Dendritic cell treated with granulocyte-macrophage colony-stimulating factor and Interleukin-4, amounts not matched to agents 40 ng/mL and 50 ng/mL, for 4 days (primary cell): ENCODE results near the gene FBXO31.

ENCODE experiments used
- H3K27ac Mint-ChIP-seq: one replicate; pipeline ENCODE4 v1.8.0; 2022; ENCODE audit warnings: mild to moderate bottlenecking, mixed read lengths
- H3K27me3 Mint-ChIP-seq: one replicate; pipeline ENCODE4 v1.8.0; 2022; ENCODE audit warnings: mild to moderate bottlenecking, mixed read lengths
- H3K36me3 Mint-ChIP-seq: one replicate; pipeline ENCODE4 v1.8.0; 2022; ENCODE audit warnings: low read depth, mixed read lengths
- H3K4me1 Mint-ChIP-seq: one replicate; pipeline ENCODE4 v1.8.0; 2022; ENCODE audit warnings: low read depth, mixed read lengths
- H3K4me3 Mint-ChIP-seq: one replicate; pipeline ENCODE4 v1.8.0; 2022; ENCODE audit warnings: mild to moderate bottlenecking, moderate library complexity, mixed read lengths
- H3K9me3 Mint-ChIP-seq: one replicate; pipeline ENCODE4 v1.8.0; 2022; ENCODE audit warnings: mixed read lengths
- intact Hi-C: fragments of 100-400 bp; cut with micrococcal nuclease; formaldehyde crosslinking; loops from one replicate; pipeline ENCODE4 v1.15.0; 2022

FBXO31 gene

GRCh38 chr16:87309620-87310525 lies 73.7 kb downstream of the FBXO31 start:
- Mint-ChIP-seq H3K36me3 (no peaks in the 10 kb centered on the region), H3K4me3 (no peak overlapping the region), H3K9me3 (no peaks in the 10 kb centered on the region), H3K27ac (no peak overlapping the region), H3K4me1 (peaks cover 4% of the 10 kb centered on the region), H3K27me3 (no peaks in the 10 kb centered on the region)
- intact Hi-C loops: no loop called here

DNA sequence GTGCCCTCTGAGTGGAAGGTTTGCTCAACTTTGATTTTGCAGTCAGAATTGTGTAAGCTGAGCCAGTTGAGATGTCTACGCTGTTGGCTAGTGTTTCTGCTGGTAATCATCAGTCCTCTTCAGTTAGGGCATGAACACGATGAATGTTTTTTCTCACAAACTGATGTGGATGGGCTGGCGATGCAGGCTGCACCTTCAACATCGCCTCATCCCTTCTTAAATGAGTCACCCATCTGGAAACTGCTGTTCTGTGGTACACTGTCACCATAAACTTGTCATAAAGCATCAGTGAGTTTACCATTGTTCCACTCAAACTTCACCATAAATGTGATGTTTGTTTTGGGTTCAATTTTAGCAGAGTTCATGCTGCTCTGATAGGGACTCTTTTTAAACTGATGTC lies 74.8 kb downstream of the FBXO31 start:
- Mint-ChIP-seq H3K9me3 (no peaks in the 10 kb centered on the region), H3K36me3 (no peaks in the 10 kb centered on the region), H3K4me1 (peaks cover 14% of the 10 kb centered on the region), H3K4me3 (no peak overlapping the region), H3K27me3 (no peaks in the 10 kb centered on the region), H3K27ac (no peak overlapping the region)
- intact Hi-C loops: no loop called here

- Mint-ChIP-seq H3K4me1 (peaks cover 19% of the 10 kb centered on the region), H3K36me3 (no peaks in the 10 kb centered on the region)
- intact Hi-C loops: no loop called here
These were observed 77.1 kb downstream of the FBXO31 start for GRCh38 chr16:87306516-87306915.

DNA sequence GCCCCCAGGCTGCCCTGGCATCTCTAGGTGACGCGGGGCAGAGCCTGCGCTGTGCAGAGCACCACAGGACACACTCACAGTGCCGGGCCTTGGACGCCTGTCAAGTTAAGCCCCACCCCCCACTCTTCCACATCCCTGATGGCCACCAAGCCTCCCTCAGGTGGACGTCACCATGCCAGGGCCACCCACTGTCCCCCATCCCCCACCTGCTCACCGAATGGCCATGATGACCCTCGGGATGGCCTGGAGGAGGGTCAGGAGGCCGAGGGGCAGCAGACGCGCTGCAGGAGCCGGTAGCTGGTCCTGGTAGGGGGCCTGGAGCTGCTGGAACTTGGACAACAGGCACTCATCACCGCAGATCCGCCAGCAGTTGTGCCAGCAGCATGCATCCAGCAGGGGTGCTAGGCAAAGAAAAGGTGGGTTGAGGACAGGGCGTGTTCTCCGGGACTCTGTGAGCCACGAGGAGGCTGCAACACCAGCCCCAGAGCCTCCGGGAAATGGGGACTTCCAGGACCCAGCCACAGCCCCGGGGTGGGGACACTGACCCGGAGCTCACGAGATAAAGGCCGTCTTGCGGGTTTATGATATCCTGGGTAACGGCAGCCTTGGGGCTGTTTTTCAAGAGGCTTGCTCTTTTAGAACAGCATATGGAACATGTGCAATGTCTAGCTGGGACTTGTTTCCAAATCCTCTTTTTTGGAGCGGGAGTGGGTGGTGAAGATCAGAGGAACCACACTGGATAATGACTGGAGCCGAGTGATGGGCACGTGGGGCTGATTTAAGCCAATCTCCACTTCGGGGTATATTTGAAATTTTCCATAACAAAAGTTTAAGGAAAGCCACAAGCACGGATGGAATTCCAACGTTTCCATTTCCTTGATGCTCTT lies 77.8 kb downstream of the FBXO31 start:
- Mint-ChIP-seq H3K27ac (no peak overlapping the region), H3K27me3 (no peaks in the 10 kb centered on the region), H3K9me3 (no peaks in the 10 kb centered on the region), H3K4me3 (no peak overlapping the region), H3K4me1 (peaks cover 19% of the 10 kb centered on the region), H3K36me3 (no peaks in the 10 kb centered on the region)
- intact Hi-C loops: no loop called here

More at GRCh38 chr16:87306516-87306915, 77.1 kb downstream of the FBXO31 start:
- H3K27ac Mint-ChIP-seq: no peak overlapping the region
- no peaks in the 10 kb centered on the region for H3K27me3 Mint-ChIP-seq
- no peak overlapping the region for H3K4me3 Mint-ChIP-seq
- no peaks in the 10 kb centered on the region for H3K9me3 Mint-ChIP-seq

DNA sequence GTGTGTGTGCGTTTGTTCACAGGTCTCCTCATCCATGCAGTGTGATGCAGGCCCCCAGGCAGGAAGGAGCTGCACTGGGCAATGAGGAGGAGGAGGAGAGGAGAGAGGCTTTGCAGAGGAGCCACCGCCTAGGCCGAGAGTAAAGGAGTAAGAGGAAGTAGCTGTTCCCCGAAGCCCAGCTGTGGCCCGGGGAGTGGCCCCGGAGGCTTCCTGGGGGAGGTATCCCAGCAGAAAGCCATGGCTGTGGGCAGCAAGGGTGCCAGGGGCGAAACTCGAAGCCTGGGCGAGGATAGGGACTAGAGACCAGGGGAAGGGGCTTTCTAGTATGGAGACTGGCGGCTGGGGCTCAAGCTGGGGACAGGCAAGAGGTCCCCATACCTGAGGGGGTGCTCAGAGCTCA lies 78.6 kb downstream of the FBXO31 start:
- Mint-ChIP-seq H3K4me3 (no peak overlapping the region), H3K9me3 (no peaks in the 10 kb centered on the region), H3K4me1 (peaks cover 19% of the 10 kb centered on the region), H3K27ac (peak overlapping the region; percentile 9), H3K27me3 (no peaks in the 10 kb centered on the region), H3K36me3 (no peaks in the 10 kb centered on the region)
- intact Hi-C loops: no loop called here

DNA sequence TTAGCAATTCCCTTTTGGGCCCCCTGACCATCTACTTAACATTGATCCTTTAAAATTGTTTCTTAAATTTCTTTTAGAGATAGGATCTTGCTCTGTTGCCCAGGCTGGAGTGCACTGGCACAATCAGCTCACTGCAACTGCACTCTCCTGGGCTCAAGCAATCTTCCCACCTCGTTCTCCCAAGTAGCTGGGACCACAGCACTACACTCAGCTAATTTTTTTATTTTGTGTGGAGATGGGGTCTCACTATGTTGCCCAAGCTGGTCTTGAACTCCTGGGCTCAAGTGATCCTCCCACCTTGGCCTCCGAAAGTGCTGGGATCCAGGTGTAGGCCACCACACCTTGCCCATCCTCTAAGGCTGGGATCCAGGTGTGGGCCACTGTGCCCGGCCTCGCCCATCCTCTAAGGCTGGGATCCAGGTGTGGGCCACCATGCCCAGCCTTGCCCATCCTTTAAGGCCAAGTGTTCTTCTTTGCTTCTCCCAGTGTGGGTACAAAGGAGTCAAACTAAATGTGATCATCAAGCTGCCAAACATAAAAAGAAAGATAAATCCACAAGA lies 79.5 kb downstream of the FBXO31 start:
- H3K27ac Mint-ChIP-seq: no peak overlapping the region
- H3K9me3 Mint-ChIP-seq: no peaks in the 10 kb centered on the region
- H3K36me3 Mint-ChIP-seq: no peaks in the 10 kb centered on the region
- intact Hi-C loops: no loop called here
- H3K4me1 Mint-ChIP-seq: peaks cover 19% of the 10 kb centered on the region
- H3K4me3 Mint-ChIP-seq: no peak overlapping the region
- no peaks in the 10 kb centered on the region for H3K27me3 Mint-ChIP-seq

DNA sequence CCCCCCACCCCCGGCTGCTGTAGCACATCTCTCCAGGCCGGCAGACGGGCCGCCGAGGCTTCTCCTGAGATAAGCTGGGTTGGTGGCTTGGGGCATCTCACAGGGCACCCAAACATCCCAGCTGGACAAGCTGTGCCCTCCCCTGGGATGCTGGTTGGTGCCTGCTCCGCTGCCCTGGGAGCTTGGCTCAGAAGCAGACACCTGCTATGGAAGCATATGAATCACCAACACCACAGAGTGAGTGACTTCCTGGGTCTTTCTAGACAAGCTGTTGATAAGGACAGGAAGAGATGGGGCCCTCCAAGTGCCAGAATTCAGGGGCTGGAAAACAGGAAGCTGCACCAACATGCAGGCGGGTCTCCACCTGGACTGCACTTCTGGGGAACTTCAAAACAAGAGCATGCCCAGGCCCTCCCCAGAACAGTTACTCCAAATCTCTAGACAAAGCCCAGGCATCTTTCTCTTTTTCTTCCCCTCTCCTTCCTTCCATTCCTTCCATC lies 80.1 kb downstream of the FBXO31 start:
- no peaks in the 10 kb centered on the region for H3K9me3 Mint-ChIP-seq
- H3K36me3 Mint-ChIP-seq: no peaks in the 10 kb centered on the region
- peaks cover 2% of the 10 kb centered on the region for H3K27me3 Mint-ChIP-seq
- H3K4me3 Mint-ChIP-seq: no peak overlapping the region
- H3K27ac Mint-ChIP-seq: no peak overlapping the region
- intact Hi-C loops: no loop called here
- peaks cover 19% of the 10 kb centered on the region for H3K4me1 Mint-ChIP-seq

DNA sequence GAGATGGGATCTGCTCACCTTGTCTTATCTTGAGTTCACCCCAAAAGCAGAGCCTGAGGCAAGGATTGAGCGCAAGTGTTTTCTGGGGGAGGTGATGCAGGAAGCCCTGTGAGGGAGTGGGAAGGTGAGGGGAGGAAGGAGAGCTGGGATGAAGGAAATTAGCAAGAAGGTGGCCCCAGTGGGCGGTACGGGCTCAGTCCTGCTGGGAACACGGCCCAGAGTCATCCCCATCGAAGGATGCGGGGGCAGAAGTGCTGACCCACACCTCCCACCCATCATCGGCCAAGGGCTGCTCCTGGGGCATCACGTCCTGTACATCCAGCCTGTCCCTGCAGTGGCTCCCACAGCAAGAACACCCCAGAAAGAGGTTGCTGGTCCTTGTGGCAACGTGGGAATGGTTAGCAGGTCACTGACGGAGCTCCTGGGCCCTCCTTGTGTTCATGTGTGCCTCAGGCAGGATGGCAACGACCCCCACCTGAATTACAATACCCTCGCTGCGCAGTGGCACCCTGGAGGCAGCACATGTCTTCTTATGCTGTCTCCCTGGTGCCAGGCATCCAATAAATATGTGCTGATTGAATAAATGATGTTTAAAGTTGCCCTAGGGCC lies 84.6 kb downstream of the FBXO31 start:
- Mint-ChIP-seq H3K4me1 (peaks cover 6% of the 10 kb centered on the region), H3K36me3 (no peaks in the 10 kb centered on the region), H3K27me3 (peaks cover 3% of the 10 kb centered on the region), H3K4me3 (no peak overlapping the region), H3K9me3 (no peaks in the 10 kb centered on the region), H3K27ac (no peak overlapping the region)
- intact Hi-C loops: no loop called here

DNA sequence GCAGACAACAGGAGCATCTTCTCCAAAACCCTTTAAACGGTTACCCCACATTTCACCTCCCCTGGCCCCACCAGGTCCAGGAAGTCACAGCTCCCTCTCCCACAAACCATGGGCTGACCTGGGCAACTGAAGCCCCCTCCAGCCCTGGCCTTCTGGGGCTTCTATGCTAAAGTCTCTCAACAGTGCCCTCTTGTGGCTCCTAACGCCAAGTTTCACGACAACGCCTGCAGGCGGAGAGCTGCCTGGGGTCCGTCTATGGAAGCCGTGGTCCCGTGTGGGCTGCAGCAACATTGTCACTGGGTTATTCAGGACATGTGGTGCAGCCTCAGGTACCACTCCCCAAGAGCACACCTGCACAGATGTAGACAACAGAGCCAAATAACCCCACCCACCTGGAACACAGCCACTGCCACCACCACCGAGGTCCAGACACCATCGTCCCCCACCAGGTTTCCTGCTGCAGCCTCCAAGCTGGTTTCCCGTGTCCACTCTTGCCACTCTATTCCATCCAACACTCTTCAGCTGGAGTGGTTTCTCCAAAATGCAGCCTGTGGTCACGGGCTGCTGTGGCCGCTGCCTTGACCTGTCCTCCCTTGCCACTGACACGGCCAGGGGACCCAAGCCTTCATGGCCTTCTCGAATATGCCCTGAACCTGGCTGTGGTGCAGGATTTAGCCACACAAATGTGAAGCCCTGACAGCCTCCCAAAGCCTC lies 85.5 kb downstream of the FBXO31 start:
- no peaks in the 10 kb centered on the region for H3K9me3 Mint-ChIP-seq
- H3K36me3 Mint-ChIP-seq: no peaks in the 10 kb centered on the region
- H3K4me1 Mint-ChIP-seq: no peaks in the 10 kb centered on the region
- H3K4me3 Mint-ChIP-seq: no peak overlapping the region
- H3K27ac Mint-ChIP-seq: no peak overlapping the region
- intact Hi-C loops: no loop called here
- H3K27me3 Mint-ChIP-seq: peaks cover 3% of the 10 kb centered on the region

DNA sequence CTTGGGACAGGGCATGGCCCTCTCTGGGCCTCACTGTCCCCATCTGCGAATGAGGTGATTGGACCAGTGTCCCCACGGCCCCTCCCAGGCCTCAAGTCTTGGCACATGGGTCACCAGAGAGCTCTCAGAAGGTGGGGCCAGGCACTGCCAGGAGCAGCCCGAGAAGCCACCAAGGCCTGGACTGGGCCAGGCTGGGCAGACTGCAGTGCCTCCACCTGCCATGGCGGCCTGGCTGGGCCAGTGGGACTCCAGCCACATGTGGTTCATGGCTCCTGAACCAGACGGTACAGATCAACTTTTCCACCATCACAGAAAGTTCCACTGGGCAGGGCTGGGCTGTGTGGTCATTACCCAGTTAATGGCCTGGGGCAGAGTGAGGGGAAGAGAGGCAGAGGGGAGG lies 86.2 kb downstream of the FBXO31 start:
- Mint-ChIP-seq H3K27me3 (peaks cover 3% of the 10 kb centered on the region), H3K27ac (no peak overlapping the region), H3K36me3 (no peaks in the 10 kb centered on the region), H3K4me3 (no peak overlapping the region), H3K4me1 (no peaks in the 10 kb centered on the region), H3K9me3 (peaks cover 2% of the 10 kb centered on the region)
- intact Hi-C loops: no loop called here

DNA sequence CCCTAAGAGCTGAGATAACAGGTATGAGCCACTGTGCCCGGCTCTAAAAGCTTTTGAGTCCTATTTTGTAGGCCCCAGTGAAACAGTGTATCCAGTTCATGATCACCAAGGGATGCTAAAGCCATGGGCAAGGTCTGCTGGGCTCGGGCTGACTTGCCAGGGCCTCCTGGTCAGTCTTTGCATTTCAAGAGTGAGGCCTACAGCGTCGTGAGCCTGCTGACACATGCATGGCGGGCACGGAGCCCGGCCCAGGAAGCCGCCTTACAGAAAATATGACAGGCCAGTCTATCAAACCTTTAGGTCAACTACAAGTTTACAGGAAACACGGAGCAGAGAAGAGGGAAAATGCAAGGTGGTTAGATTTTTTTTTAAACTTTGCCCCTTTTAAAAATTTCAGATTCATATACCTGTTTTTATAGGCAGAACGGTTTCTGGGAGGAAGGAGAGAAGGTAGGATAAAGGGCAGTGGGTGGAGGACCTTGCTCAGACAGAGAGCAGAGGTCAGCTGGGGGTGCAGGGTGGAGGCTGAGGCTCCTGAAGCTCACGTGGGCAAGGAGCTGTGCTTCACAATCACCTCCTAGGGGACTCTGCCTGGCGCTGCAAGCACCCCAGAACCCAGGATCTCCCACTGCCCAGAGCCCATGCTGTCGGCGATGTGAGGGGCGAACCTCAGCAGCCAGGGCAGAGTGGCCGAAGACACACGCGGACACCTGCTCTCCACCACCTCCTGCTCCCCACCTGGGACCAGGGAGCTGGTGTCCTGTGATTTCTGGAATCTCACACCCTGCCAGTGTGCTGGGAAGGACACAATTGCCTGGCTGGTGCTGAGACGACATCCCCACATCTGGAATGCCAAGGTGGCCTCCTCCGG lies 87.7 kb downstream of the FBXO31 start:
- Mint-ChIP-seq H3K4me1 (no peaks in the 10 kb centered on the region), H3K36me3 (no peaks in the 10 kb centered on the region), H3K27me3 (peaks cover 3% of the 10 kb centered on the region), H3K9me3 (peaks cover 9% of the 10 kb centered on the region), H3K4me3 (no peak overlapping the region), H3K27ac (no peak overlapping the region)
- intact Hi-C loops: no loop called here

DNA sequence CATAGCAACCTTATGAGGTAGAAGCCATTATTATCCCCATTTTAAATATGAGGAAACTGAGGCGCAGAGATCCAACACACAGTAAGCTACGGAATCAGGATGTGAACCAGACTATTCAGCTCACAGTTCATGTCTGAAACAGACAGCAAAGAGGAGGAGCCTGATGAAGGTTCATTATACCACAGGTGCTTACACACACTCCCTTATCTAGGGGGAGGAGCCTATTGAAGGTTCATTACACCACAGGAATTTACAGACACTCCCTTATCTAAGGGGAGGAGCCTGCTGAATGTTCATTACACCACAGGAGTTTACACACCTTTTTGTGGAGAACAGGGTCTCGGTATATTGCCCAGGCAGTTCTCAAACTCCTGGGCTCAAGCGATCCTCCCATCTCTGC lies 88.3 kb downstream of the FBXO31 start:
- Mint-ChIP-seq H3K4me1 (no peaks in the 10 kb centered on the region), H3K9me3 (peaks cover 9% of the 10 kb centered on the region), H3K4me3 (no peak overlapping the region), H3K36me3 (no peaks in the 10 kb centered on the region), H3K27ac (no peak overlapping the region), H3K27me3 (peaks cover 3% of the 10 kb centered on the region)
- intact Hi-C loops: no loop called here
